GM12892 (cell line): ENCODE results near the gene IBTK.

Experiments
- POLR2A ChIP-seq: IDR thresholded peaks from 2 replicates; pipeline ENCODE4 v1.6.1; 2011; ENCODE audit warnings: low read depth, low read length, control low read depth
- POLR2AphosphoS5 ChIP-seq: IDR thresholded peaks from 2 replicates; pipeline ENCODE4 v1.6.1; 2011; ENCODE audit warnings: low read depth, low read length, control low read depth

DNA sequence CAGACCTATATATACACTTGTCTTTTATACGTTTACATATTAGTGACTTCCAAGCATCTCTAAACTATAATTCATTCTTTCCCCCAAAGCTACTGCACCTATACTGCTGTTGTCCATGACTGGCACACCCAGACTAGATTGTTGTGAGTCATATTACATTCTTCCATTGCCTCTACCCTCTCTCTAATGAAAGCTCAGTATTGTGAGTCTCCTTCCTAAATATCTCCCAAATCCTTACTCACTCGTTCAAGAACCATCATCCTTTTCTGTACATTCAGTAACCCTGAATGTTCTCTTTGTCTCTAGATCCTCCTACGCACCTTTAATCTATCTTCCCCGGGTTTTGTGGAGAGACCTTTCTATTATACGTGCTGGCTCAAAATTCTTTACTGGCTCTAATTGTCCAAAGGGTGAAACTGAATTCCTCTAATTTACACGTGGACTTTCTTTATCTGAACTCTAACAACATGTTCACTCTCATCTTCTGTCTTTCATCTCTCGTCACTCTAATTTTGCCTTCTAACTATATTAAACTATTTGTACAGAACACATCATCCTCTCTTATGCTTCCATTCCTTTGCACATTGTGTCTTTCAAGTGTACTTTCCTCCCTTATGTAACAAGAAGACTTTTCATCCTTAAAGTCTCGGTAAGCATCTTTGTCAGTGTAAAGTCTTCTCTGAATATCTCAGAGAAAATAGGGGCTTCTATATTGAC is 109.3 kb downstream of the IBTK start:
- TF ChIP-seq POLR2AphosphoS5 (no peak), POLR2A (no peak)
